DMS114 treated with DMSO at 0.1 percent for 48 hours (cell line): Measurements from ENCODE around the gene GNG7.
"Not testable (repeated sequence)": the region's sequence is repeated elsewhere in the genome, so short reads cannot be mapped to it uniquely, and the experiment has no call there.

Experiments
- DNase-seq: peaks from one replicate; lab custom pipeline; 2025; ENCODE audit not compliant: unreplicated experiment; lab: John Stamatoyannopoulos, UW

Gene GNG7

DNA sequence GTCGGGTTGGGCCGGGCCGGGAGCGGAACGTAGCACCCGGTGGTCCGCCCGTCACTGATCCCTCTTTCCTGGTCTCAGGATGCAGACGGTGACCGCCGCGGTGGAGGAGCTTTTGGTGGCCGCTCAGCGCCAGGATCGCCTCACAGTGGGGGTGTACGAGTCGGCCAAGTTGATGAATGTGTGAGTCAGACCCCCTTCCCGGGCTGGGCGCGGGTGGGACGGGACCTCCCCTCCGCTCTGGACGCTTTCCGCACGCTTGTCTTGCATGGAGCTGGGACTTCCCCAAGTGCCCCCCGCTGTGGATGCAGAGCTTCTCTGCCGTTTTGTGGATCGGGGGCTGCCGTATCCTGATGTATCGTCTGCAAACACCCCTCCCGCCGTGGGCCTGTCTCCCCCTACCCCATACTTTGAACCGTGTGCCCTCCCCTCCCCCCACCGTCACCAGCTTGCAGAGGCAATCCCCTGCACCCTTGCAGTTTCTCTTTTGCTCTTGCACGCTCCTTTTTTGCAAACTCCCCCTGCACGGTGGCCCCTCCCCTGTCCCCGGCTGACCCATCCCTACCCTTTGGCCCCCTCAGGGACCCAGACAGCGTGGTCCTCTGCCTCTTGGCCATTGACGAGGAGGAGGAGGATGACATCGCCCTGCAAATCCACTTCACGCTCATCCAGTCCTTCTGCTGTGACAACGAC is 225.9 kb downstream of the GNG7 start:
- no peak for DNase-seq

DNA sequence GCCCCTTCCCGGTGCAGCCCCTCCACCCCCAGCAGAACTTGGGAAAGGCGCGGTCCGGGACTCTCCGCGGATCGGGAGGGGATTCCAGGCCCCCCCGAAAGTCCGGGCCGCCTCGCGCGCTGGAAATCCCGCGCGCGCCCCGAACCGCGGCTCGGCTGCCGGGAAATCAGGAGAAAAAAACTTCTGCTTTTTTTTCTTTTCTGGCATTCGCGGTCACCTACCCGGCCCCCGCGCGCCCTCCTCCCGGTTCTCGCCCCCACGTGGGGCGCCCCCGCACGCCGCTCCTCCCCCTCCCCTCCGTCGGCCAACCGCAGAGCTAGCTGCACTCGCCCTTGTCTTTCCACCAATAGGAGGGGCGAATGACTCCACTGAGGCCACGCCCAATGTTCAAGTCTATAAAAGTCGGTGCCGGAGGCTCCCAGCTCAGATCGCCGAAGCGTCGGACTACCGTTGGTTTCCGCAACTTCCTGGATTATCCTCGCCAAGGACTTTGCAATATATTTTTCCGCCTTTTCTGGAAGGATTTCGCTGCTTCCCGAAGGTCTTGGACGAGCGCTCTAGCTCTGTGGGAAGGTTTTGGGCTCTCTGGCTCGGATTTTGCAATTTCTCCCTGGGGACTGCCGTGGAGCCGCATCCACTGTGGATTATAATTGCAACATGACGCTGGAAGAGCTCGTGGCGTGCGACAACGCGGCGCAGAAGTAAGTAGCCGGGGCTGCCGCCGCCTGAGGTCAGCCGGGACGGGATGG is 226.6 kb downstream of the GNG7 start, which contains the start of gene GADD45B:
Gene GADD45B (plus strand): TSS at position 426 of the 749 bp plus-strand sequence. CDS start 232 bp downstream, at position 658.
- DNase-seq = peak; percentile 82

DNA sequence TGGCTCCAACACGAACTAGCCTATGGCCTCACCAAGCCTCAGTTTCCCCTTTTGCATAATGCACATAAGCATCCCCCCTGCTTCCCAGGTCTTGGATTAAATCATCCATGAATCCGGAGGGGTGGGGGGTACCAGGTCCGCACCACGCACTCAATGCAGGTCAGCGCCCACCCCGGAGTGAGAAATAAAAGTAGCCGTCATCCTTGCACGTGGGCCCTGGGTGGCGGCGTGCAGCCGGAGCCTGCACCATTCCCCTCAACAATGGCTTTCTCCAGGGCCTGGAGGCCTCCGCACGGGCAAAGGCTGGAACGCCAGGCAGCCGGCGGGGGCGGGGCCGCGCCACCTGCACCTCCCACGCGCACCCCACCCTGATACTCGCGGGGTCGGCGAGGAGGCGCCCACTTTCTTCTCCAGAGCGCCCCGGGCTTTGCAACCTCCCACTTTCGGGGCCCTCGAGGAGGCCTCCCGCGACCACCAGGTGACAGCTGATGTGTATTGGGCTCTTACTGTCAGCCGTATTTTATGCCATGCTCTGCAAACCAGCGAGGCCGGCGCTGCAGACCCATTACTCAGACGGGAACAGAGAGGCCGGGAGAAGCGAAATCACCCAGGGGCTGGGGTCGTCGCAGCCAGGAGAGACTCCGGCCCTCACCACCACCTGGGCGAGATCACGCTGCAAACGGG is 227.3 kb downstream of the GNG7 start:
- DNase-seq = peak; percentile 11

DNA sequence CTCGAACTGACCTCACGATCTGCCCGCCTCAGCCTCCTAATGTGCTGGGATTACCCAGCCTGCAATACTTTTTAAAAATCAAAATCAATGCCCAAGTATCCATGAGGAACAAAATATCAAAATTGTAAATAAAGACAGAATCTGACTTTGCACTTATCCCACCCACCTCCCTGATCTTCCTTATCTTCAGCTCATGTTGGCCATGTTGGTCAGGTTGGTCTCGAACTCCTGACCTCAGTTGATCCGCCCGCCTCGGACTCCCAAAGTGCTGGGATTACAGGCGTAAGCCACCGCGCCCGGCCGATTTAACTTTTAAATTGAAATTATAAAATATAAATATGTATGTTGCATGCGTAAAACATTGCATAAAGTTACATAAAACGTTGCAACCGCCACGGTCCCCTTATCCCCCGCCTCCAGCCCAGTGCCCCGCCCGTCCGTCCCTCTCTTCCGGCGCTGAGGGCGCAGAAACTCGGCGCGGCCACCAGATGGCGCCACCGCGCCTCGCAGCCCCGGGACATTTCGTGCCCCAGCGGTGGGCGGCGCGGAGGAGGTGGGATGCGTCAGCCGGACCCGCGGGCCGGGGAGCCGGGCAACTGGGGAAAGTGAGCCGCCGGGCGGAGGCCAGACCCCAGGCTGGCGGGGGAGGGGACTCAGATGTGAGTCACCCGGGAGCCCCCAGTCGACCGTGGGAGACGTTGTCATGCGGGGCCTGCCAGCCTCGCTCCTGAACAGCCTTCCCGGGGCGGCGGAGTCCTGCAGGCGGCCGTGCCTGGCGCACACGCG is 228.1 kb downstream of the GNG7 start:
- DNase-seq = peak; percentile 71

DNA sequence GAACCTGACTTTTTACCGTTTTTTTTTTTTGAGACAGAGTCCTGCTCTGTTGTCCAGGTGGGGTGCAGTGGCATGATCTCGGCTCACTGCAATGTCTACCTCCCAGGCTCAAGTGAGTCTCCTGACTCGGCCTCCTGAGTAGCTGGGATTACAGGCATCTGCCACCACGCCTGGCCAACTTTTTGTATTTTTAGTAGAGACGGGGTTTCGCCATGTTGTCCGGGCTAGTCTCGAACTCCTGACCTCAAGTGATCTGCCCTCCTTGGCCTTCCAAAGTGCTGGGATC is 232.6 kb downstream of the GNG7 start:
- DNase-seq = not testable (repeated sequence)

DNA sequence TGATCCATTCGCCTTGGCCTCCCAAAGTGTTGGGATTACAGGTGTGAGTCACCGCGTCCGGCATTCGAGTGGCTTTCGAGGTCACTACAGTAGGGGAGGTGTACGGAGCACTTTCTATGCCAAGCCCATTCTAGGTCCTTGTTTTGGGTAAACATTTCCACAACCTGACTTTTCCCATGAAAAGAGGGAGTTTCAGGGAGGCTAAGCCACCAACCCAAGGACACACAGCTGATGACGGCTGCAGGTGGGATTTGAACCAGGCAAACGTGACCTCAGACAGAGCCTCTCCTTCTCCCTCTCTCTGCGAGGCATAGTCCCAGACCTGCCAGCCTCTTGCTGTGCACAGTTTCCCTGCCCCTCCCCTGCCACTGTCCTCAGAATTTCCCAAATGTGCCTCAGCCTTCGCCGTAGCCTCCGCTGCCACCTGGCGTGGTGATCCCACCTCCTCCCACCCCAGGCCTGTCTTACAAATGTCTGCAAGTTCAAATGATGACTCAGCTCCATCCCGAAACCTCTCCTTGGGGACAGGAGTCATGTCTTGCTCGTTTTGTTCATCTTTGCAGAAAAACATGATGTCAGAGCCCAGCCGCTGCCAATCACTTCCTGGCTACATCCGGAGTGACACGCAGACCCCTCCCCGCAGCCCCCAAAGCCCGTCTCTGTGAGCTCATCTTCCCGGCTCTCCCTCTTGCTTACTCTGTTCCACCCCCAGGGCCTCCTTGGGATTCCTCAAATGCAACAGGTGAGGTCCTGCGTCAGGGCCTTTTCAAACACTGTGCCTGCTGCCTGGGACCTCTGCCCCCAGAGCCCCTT is 233.2 kb downstream of the GNG7 start:
- no peak for DNase-seq

DNA sequence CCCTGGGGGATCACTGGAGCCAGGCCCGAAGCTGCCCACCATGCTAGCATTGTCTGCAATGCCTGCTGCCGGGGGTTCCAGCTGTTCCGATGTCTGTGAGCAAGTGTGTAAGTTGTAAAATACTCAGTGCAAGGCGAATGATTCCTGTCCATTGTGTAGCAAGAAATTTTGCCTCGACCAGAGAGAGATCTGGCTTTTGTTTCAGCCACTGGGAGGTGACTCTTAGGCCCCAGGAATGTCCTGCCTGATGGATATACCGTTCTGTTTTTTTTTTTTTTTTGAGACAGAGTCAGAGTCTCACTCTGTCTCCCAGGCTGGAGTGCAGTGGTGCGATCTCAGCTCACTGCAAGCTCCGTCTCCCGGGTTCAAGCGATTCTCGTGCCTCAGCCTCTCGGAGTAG is 233.9 kb downstream of the GNG7 start:
- DNase-seq = no peak

DNA sequence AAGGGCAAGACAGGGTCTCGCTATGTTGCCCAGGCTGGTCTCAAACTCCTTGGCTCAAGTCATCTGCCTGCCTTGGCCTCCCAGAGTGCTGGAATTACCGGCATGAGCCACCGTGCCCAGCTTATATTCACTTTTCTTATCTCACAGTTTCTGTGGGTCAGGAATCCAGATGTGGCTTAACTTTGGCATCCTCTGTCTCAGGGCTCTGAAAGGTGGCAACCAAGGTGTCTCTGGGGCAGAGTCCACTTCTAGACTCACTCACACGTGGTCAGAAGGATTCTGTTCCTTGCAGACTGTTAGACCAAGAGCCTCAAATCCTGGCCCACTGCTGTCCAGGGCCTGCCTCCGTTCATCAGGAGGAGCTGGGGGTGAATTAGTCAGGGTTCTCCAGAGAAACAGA is 238.1 kb downstream of the GNG7 start:
- no peak for DNase-seq

DNA sequence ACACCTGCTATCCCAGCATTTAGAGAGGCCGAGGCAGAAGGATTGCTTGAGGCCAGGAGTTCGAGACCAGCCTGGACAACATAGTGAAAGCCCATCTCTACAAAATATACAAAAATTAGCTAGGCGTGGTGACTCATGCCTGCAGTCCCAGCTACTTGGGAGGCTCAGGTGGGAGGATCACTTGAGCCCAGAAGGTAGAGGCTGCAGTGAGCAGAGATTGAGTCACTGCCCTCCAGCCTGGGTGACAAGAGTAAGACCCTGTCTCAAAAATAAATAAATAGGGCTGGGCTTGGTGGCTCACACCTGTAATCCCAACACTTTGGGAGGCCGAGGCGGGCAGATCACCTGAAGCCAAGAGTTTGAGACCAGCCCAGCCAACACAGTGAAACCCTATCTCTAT is 238.8 kb downstream of the GNG7 start:
- DNase-seq = not testable (repeated sequence)

DNA sequence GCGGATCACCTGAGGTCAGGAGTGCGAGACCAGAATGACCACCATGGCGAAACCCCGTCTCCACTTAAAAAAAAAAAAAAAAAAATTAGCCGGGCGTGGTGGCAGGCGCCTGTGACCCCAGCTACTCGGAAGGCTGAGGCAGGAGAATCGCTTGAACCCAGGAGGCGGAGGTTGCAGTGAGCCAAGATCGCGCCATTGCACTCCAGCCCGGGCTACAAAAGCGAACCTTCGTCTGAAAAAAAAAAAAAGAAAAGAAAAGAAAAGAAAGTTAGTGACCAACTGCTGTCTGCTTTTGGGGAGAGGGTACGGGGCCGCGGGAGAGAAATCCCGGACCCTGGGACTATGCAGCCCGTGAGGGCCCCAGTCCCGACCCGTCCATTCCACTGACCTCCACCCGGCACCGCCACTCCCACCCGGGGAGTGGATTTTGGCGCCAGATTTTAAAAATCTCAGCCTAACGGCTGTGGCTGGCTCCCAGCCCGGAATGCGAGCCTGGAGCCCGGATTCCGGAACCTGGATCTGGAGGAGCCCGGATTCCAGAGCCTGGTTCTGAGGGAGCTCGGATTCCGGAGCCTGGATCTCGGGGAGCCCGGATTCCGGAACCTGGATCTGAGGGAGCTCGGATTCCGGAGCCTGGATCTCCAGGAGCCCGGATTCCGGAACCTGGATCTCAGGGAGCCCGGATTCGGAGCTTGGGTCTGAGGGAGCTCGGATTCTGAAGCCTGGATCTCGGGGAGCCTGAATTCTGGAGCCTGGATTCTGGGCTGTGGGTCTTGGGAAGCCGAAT is 239.7 kb downstream of the GNG7 start:
- DNase-seq = peak; percentile 63

DNA sequence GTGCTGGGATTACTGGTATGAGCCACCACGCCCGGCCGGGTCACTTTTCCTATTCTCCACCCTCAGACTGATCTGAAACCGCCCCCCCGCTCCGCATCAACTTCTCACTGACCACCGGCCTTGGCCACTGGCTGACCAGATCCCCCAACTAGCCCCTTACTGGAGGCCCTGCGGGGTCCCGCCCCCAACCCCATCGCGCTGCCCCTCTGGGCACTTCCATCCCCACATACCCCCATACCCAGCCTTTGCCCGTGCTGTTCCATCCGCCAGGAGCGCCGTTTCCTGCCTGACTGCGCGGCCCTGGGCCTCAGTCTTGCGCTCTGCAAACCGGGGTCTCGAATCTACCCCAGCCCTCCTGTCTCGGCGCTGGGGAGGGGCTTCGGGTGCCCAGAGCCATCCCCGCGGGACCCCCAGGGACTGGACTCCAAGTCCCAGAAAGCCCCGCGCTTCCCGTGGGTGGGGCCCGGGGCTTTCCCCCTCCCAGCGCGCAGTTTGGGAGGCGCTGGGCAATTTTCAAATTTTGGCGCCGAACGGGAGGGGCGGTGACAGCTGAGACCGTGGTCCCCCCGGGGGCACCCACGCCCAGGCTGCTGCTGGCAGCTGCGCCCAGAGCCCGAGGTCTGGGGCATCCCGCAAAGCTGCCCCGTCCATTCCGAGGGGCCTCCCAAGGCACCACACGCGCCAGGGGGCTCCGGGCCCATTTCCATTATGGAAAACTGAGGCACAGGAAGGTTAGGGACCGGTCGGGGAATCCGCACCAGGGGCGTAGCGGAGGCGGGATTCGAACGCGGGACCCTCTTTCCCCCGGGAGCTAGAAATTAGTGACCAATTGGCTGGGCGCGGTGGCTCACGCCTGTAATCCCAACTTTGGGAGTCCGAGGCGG is 240.5 kb downstream of the GNG7 start:
- DNase-seq = peak; percentile 57
